ELR (cell line): ENCODE measurements around the gene TSPEAR.
"Not testable (repeated sequence)": the region's sequence is repeated elsewhere in the genome, so short reads cannot be mapped to it uniquely, and the experiment has no call there.

Source experiments
- DNase-seq: peaks from one replicate; pipeline ENCODE4 v3.0.0-alpha.2; 2015; ENCODE audit warnings: low read depth

Gene TSPEAR

GRCh38 chr21:44627181-44627822, 84.1 kb downstream of the TSPEAR start:
- DNase-seq, result not testable (repeated sequence)

- no peak for DNase-seq
These were observed 84.7 kb downstream of the TSPEAR start, which contains the start of gene KRTAP10-9 for GRCh38 chr21:44626673-44627143. Gene KRTAP10-9 (plus strand): TSS chr21:44627093. CDS start chr21:44627172, 79 bp downstream.

- no peak for DNase-seq
These were observed 85.1 kb downstream of the TSPEAR start for GRCh38 chr21:44626262-44626661.

- DNase-seq, result no peak
These were observed 85.6 kb downstream of the TSPEAR start for GRCh38 chr21:44625756-44626155.

GRCh38 chr21:44623575-44623974, 87.8 kb downstream of the TSPEAR start:
- DNase-seq, result no peak

GRCh38 chr21:44619886-44620285, 91.5 kb downstream of the TSPEAR start:
- no peak for DNase-seq

- no peak for DNase-seq
These were observed 92.5 kb downstream of the TSPEAR start for GRCh38 chr21:44618909-44619308.

- peak; percentile 4 for DNase-seq
These were observed 92.9 kb downstream of the TSPEAR start for GRCh38 chr21:44618504-44618903.

GRCh38 chr21:44617071-44617501, 94.3 kb downstream of the TSPEAR start:
- no peak for DNase-seq

- no peak for DNase-seq
These were observed 94.8 kb downstream of the TSPEAR start for GRCh38 chr21:44616591-44616926.

- no peak for DNase-seq
These were observed 95.3 kb downstream of the TSPEAR start for GRCh38 chr21:44615911-44616590.

- DNase-seq, result no peak
These were observed 95.9 kb downstream of the TSPEAR start for GRCh38 chr21:44615466-44615865.

GRCh38 chr21:44614961-44615391, 96.4 kb downstream of the TSPEAR start:
- DNase-seq, result no peak

- DNase-seq, result no peak
These were observed 97.2 kb downstream of the TSPEAR start for GRCh38 chr21:44614161-44614631.

GRCh38 chr21:44613386-44614155, 97.8 kb downstream of the TSPEAR start:
- DNase-seq, result no peak

- no peak for DNase-seq
These were observed 98.6 kb downstream of the TSPEAR start for GRCh38 chr21:44612669-44613229.

- DNase-seq, result no peak
These were observed 99.3 kb downstream of the TSPEAR start, which contains the start of gene KRTAP10-8 for GRCh38 chr21:44612029-44612486. Gene KRTAP10-8 (plus strand): TSS chr21:44612079. CDS start chr21:44612101, 22 bp downstream.

- no peak for DNase-seq
These were observed 99.8 kb downstream of the TSPEAR start for GRCh38 chr21:44611551-44611950.

GRCh38 chr21:44610157-44610843, 101.1 kb downstream of the TSPEAR start:
- not testable (repeated sequence) for DNase-seq

- no peak for DNase-seq
These were observed 102.2 kb downstream of the TSPEAR start for GRCh38 chr21:44609193-44609592.

- no peak for DNase-seq
These were observed 104.9 kb downstream of the TSPEAR start for GRCh38 chr21:44606495-44606894.
